ENCODE data around the gene SLC35B2.
A peak's percentile ranks its signal among the peaks of the same experiment; 100 is the strongest.

The SLC35B2 gene

GRCh38 chr6:44245912-44246662 lies 11.2 kb downstream of the SLC35B2 start (continued):
- TF ChIP-seq ZNF518A (tag by site-specific recombination; conservative IDR thresholded peaks at IDR 0.05; ENCODE audit: low read depth) (no peak), ZNF610 (tag by site-specific recombination; IDR thresholded peaks at IDR 0.05; ENCODE audit: borderline replicate concordance) (no peak), ZNF23 (tag by site-specific recombination; IDR thresholded peaks at IDR 0.05; ENCODE audit: borderline replicate concordance) (no peak), ZNF184 (tag by site-specific recombination; IDR thresholded peaks at IDR 0.05) (no peak), PATZ1 (tag by site-specific recombination; IDR thresholded peaks at IDR 0.05) (peak; percentile 94), ZNF792 (tag by site-specific recombination; IDR thresholded peaks at IDR 0.05) (no peak), ZNF621 (tag by site-specific recombination; IDR thresholded peaks at IDR 0.05) (no peak), ZNF548 (tag by site-specific recombination; IDR thresholded peaks at IDR 0.05) (no peak), FEZF1 (tag by site-specific recombination; IDR thresholded peaks at IDR 0.05) (no peak), ZNF529 (tag by site-specific recombination; IDR thresholded peaks at IDR 0.05; ENCODE audit: insufficient replicate concordance) (no peak), ZBTB21 (tag by site-specific recombination; IDR thresholded peaks at IDR 0.05) (no peak; the same call in 1 of the 2 replicates), ZNF560 (tag by site-specific recombination; IDR thresholded peaks at IDR 0.05; ENCODE audit: borderline replicate concordance) (no peak), ZNF148 (tag by site-specific recombination; IDR thresholded peaks at IDR 0.05; ENCODE audit: borderline replicate concordance) (peak; percentile 41; the same call in 1 of the 2 replicates), YY2 (tag by site-specific recombination; IDR thresholded peaks at IDR 0.05) (0 out of 2 replicates have a peak, but pooled peaks have one; percentile 58), ZBTB17 (tag by site-specific recombination; IDR thresholded peaks at IDR 0.05) (peak; percentile 13; the same call in 1 of the 2 replicates), ZFHX2 (tag by site-specific recombination; conservative IDR thresholded peaks at IDR 0.05) (no peak), ZNF174 (tag by site-specific recombination; IDR thresholded peaks at IDR 0.05) (no peak), ZNF530 (tag by site-specific recombination; IDR thresholded peaks at IDR 0.05; ENCODE audit: low read depth) (no peak), BCL11B (tag by site-specific recombination; IDR thresholded peaks at IDR 0.05; ENCODE audit: low read depth) (peak; percentile 77; the same call in 1 of the 2 replicates), RBAK (tag by site-specific recombination; IDR thresholded peaks at IDR 0.05) (no peak), ZNF555 (tag by site-specific recombination; conservative IDR thresholded peaks at IDR 0.05) (no peak), ATF2 (tag by site-specific recombination; IDR thresholded peaks at IDR 0.05; ENCODE audit: low read depth) (no peak), ZNF16 (tag by site-specific recombination; IDR thresholded peaks at IDR 0.05; ENCODE audit: low read depth) (no peak), ZNF132 (tag by site-specific recombination; IDR thresholded peaks at IDR 0.05; ENCODE audit: borderline replicate concordance) (no peak), ZNF350 (tag by site-specific recombination; IDR thresholded peaks at IDR 0.05) (no peak), ZNF211 (tag by site-specific recombination; IDR thresholded peaks at IDR 0.05; ENCODE audit: low read depth) (no peak), ZNF133 (tag by site-specific recombination; IDR thresholded peaks at IDR 0.05) (no peak), IKZF3 (tag by site-specific recombination; IDR thresholded peaks at IDR 0.05) (peak; percentile 90), TRIM28 (IDR thresholded peaks at IDR 0.05; ENCODE audit: borderline replicate concordance, low read length) (no peak)

Measured in HEK293 (cell line).